ENCODE data around the gene KIR3DL1.
"Not testable (repeated sequence)": the region's sequence is repeated elsewhere in the genome, so short reads cannot be mapped to it uniquely, and the experiment has no call there.

DNA sequence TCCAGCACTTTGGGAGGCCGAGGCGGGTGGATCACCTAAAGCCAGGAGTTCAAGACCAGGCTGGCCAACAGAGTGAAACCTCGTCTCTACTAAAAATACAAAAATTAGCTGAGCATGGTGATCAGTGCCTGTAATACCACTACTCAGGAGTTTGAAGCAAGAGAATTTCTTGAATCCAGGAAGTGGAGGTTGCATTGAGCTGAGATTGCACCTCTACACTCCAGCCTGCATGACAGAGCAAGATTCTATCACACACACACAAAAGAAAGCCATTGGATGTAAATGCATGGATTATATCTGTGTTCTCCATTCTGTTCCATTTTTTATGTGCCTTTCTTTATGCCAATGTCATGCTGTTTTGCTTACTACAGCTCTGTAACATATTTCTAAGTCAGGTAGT is 42.2 kb downstream of the KIR3DL1 start:
- TF ChIP-seq, protein P1, sequence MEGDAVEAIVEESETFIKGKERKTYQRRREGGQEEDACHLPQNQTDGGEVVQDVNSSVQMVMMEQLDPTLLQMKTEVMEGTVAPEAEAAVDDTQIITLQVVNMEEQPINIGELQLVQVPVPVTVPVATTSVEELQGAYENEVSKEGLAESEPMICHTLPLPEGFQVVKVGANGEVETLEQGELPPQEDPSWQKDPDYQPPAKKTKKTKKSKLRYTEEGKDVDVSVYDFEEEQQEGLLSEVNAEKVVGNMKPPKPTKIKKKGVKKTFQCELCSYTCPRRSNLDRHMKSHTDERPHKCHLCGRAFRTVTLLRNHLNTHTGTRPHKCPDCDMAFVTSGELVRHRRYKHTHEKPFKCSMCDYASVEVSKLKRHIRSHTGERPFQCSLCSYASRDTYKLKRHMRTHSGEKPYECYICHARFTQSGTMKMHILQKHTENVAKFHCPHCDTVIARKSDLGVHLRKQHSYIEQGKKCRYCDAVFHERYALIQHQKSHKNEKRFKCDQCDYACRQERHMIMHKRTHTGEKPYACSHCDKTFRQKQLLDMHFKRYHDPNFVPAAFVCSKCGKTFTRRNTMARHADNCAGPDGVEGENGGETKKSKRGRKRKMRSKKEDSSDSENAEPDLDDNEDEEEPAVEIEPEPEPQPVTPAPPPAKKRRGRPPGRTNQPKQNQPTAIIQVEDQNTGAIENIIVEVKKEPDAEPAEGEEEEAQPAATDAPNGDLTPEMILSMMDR (IDR thresholded peaks at IDR 0.05; ENCODE audit: poor library complexity): not testable (repeated sequence)
- TF ChIP-seq EZH2 (IDR thresholded peaks at IDR 0.05; ENCODE audit: borderline replicate concordance); EZH2phosphoT487 (IDR thresholded peaks at IDR 0.05; ENCODE audit: low read depth, severe bottlenecking, unreplicated experiment): not testable (repeated sequence)
